Gastroesophageal sphincter (tissue), 3 donors: ENCODE data around the gene IQGAP3.

Experiments
- CTCF ChIP-seq, 4 experiments: fragments of 200-600 bp in 2 of 4; fragments of 450-650 bp in 2 of 4; sonication (generic) in 1 of 4; IDR thresholded peaks; one replicate each; pipeline ENCODE4 v1.5.1; 2017 to 2019; ENCODE audit warnings: antibody characterized with exemption in 4 of 4, mild to moderate bottlenecking in 2 of 4, moderate library complexity in 2 of 4
- POLR2A ChIP-seq, 2 donors: fragments of 450-650 bp; IDR thresholded peaks; one replicate each; pipeline ENCODE4 v1.6.1; 2017; ENCODE audit warnings: antibody characterized with exemption in 2 of 2, mild to moderate bottlenecking in 2 of 2, moderate library complexity in 1 of 2
- POLR2AphosphoS5 ChIP-seq: sonication (generic); formaldehyde crosslinking; IDR thresholded peaks from one replicate; pipeline ENCODE4 v1.6.1; 2017; ENCODE audit warnings: antibody characterized with exemption

DNA sequence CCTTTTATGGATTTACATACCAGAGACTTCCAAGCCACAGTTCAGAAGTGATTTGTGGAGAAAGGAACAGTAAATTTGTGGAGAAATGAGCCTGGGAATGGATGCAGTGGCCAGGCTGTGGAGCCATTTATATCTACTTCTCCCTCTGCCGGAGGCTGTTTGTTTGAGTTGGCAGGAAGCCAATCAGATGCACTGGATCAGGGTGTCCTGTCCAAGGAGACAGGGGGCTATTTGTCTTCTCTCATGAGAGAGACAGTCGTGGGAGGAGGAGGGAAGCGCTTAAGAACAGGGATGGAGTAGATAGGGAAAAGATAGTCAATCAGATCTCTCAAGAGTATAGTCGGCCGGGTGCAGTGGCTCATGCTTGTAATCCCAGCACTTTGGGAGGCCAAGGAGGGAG is 44.1 kb upstream of the IQGAP3 start:
- TF ChIP-seq CTCF (IDR thresholded peaks at IDR 0.05): peak in 3 of 4 experiments; percentile 7 to 36 (median 17)
- TF ChIP-seq POLR2AphosphoS5: peak; percentile 37
- TF ChIP-seq POLR2A (IDR thresholded peaks at IDR 0.05): no peak
